ENCODE results near the gene AKAP6. TPM values are rescaled to one million over a fixed set of nuclear protein-coding genes. Genes with fewer than 3 reads are reported as not detected.

The AKAP6 gene
- total and polyA plus RNA-seq, 2 of the 8 experiments (the other 6 are each of a cell fraction or from before 2014, with no cell fraction given): 0.09 to 0.89 TPM

GRCh38 chr14:32587461-32587860 is 258.4 kb downstream of the AKAP6 start (continued):
- no peak for TF ChIP-seq CTCF (IDR thresholded peaks at IDR 0.05; ENCODE audit: control extremely low read depth in 1 of 3, insufficient read depth in 1 of 3, low read depth in 1 of 3, low read length in 3 of 3)
- no peak for TF ChIP-seq POLR2AphosphoS5 (IDR thresholded peaks at IDR 0.05; ENCODE audit: low read depth, low read length)
